HG03196 (cell line): ENCODE measurements around the gene PDRG1.
A peak's percentile ranks its signal among the peaks of the same experiment; 100 is the strongest.

Experiments
- ATAC-seq: cut with Tn5 transposase; IDR thresholded peaks from one replicate; pipeline ENCODE4 v1.9.1; 2021; ENCODE audit not compliant: unreplicated experiment

The PDRG1 gene

DNA sequence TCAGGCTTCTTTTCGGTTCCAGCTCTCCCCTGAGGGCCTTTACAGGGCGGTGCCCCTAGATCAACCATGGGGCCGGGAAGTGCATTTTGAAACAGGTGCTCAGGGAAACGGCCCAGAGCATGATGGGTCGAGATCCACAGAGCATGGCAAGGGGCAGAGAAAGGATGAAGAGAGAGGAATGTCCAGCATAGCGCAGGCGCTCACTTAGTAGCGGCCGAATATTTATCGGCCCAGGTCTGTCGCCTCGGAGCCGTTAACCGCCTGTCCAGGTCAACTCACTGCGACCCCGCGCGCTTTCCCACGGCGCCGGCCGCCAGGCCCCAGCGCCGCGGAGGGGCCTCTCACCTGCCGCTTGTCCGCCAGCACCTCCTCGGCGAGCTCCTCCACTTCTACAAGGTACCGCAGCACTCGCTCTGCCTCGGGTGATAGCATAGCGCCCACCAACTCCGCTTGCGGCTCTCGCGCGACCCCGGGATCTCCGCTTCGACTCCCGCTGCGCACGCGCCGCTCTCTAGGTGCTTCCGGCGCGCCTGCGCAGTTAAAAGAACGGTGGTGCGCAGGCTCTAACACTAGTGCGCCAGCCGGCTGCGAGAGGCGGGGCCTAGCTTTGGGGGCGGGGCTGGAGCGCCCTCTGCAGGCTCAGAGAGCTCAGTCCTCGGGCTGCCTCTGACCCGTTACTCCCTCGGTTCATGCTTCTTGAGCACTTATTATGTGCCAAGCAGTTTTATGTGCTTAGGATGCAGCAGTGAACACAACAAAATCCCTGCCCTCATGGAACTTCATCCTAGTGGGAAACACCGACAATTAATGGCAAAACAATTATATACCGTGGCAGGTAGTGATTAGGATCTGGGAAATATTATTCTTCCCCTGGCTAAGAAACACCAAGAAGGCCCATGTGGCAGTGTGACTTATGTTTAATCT, at the start of gene PDRG1:
PDRG1 (minus strand) TSS at position 517 of the 924 bp plus-strand sequence; CDS start at position 432, 85 bp downstream.
- peak; percentile 87 for ATAC-seq

DNA sequence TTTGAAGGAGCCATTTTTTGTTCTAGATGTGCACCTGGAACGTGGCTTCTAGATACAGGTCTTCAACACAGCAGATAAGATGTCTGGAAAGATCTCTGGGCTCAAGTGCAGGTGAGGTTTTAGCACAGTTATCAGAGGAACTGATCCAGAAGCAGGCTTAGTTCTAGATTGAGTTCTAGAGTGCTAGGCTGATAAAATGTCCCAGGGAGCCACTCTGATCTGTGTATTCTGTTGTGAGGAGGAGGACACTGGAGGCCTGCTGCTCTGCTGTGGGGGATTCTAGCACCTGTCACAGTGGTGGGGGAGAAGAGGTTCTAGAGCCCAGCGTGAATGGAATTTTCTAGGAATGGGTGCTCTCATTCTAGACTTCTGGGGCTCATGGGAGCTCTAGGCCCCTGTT, 46.4 kb upstream of the PDRG1 start:
- ATAC-seq, result no peak

DNA sequence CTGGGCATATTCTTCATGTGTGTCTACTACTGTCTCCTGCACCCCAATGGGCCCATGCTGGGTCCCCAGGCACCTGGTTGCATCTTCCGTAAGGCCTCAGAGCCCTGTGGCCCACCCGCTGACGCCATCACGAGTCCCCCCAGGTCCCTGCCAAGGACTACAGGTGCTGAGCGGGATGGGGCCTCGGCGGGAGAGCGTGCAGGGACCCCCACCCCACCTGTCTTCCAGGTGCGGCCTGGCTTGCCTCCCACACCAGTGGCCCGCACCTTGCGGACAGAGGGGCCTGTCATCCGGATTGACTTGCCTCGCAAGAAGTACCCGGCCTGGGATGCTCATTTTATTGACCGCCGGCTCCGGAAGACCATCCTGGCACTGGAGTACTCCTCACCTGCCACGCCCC, 45.1 kb upstream of the PDRG1 start:
- no peak for ATAC-seq

DNA sequence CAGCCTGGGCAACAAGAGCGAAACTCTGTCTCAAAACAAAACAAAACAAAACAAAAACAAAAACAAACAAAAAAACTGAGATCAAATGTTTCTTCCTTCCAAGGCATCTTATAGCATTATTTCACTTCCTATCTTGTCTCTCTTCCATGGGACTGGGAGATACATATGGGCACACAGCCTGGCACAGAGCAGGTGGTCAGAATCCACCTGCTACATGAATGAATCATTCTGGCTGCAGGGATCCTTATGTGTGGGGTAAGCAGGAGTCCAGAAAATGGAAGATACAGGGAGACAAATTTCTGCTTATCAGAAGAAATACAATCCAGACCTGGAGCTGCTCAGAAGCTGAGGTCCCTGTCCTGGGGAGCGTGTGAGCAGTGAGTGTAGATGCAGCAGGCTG, 40.2 kb upstream of the PDRG1 start:
- no peak for ATAC-seq

DNA sequence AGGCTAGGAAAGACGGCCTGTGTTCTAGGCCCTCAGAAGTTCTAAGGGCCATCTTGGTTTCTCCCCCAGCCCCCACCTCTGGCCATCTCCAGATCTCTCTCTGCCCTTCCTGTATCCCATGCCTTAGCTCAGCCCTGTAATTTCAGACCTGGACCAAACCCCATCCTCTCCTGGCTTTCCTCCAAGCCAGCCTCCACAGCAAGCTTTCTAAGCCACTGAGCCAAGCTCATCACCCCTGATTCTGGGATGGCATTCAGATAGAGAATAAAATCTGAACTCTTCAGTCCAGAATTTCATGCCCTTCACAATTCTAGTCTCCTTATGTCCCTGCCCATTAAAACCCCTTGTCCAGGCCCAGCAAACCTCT, 39.5 kb upstream of the PDRG1 start:
- ATAC-seq, result no peak

DNA sequence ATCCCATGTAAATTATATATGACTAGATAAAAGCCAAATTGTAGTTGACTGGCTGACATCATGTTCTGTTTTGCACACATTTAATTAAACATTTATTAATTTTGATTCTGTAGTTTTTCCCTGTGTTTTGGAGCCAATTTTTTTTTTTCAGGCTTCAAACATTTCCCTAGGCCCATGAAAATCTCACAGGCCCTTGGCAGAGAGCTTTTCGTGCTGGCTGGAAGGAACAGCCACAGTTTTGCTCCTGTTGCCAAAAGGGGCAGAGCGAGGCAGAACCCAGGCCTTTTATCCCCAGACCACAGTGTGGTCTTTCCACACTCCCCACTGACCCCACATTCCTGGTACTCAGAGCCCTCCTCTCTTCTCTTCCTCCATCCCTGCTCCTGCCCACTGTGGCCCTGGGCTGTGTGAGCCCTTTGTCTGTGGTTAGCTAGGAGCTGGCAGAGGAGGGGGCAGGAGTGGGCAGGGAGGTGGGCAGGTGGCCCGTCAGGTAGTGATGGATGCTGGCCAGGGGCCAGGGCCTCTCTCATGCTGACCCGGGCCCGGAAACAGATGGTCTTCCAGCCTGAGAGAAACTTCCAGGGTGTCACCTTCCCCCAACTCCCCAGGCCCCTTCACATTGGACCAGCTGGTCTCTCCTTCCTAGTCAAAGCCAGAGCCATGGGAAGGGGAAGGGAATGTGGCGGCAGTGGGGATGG, 38.9 kb upstream of the PDRG1 start:
- no peak for ATAC-seq

DNA sequence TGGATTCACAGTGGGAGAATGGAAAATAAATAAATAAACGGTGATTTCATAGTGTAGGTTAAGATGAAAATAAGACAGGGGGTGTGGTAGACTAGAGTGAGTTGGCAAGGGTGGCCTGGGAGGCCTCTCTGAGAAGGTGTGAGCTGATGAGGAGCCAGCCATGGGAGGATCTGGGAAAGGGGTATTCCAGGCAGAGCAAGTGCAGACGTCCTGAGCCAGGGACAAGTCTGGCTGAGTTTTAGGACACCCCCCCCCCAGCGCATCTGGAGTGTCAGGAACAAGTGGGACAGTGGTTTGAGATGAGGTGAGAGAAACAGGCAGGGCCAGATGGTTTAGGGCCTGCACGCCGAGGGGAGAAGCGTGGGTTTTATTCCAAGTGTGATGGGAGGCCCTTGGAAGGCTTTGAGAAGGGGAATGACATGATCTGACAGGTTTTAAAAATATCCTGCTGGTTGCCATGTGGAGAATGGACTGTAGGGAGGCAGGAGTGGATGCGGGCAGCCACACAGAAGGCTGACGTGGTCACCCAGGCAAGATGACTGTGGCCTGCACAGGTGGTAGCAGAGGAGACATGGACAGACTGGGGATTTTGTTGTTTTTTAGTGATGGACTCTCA, 37.3 kb upstream of the PDRG1 start:
- ATAC-seq, result no peak

DNA sequence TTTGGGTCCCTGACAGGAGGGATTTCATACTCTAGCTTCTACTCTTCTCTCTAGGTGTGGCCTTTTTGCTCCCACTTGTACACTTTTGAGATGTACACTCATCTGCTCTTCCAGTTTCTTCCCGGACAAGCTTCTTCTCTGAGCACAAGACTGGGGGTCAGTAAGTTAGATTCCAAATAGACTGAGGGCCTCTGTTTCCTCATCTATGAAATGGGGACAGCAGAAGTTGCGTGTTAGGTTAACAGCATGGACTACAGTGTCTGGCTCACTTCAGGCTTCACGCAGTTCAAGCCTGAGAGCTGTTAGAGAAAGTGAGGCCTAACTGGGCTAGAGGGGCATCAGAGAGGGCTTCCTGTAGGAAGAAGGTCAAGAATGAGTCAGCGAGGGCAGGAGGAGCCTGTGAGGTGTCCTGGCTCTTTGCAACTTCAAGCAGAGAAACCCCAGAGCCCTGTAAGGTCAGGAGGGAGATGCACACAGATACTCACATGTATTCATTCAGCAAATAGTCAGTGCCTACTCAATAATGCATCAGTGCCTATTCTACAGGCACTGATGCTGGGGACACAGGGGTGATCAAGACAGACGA, 36.7 kb upstream of the PDRG1 start:
- ATAC-seq, result no peak

DNA sequence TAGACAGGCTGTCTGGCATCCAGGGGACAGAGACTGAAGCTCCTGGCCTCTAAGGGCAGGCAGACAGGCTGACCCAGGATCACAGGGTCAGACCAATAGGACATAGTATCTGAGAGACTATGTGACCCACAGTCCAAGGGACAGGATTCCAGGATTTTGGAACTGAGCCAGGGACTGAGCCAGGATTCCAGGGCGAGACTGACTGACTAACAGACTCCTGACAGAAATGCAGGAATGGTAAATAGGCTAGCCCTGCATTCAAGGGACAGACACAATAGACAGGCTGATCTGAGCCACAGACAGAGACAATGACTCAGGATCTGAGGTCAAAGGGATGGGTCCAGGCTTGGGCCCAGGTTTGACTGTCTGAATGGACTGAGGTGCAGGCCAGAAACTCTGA, 35.9 kb upstream of the PDRG1 start:
- no peak for ATAC-seq

DNA sequence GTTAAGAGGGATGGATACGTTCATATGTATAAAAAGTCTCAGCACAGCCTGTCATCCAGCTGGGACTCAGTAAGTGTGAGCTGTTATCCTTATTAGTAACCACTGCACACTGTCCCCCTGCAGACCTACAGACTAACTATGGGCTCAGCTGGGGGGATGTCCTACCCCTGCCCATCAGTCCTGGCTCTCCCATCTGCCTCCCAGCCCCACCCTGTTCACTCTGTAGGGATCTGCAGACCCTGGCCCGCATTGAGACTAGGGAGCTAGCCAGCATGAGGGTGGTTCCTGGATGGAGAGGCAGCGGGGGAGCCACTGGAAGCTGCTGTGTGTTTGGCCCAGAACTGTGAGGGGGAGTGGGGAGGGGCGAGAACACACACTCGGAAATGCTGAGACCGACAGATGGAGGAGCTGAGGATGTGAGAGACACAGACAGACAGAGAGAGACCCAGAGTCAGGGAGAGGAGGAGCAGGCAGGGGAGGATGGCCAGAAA, 33.2 kb upstream of the PDRG1 start:
- ATAC-seq, result no peak

DNA sequence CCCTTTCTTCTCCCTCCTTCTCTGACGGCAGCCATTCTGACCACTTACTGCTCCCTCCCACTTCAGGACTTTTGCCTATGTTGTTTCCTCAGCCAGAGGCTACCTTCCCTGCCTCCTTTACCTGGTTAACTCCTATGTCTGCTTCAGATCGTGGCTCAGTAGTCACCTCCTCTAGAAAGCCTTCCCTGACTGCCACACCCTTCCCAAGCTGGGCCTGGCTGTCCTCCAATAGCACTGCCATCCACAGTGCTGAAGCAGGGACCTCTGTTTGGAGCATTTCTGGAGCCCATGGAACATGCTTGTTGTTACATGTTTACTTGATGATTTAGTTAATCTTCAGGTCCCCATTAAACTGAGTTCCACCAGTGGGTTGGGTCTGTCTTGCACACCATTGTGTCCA, 29.9 kb upstream of the PDRG1 start:
- no peak for ATAC-seq

DNA sequence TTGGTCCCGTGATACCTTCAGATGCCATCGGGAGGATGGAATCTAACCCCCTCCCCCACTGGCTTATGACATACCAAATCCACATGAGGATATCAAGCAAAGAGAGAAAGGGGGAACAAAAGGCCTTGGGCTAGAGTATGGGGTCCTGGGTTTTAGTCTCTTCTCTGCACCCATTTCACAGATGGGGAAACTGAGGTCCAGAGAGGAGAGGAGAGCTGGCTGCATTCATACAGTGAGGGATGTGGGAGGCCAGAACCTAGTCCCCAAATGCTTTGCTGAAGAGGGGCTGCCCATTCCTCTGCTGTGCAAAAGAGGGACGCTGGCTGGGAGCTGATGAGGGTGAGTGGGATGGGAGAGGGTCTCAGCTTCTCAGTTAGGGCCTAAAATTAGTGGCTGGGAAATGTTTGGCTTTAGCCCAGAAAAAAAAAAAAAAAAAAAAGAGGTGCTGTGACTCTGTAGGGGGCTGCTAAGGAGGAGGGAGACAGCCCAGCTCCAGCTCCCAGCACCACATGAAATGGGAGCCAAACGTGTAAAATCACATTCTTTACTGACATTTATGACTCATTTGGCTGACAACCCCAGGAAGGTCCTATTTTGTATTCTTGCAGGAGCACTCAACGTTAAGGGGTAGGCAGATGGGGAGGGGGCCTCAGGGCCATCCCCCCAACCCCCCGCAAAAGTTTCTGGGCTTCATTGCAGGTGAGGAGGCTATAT, 28.0 kb upstream of the PDRG1 start:
- no peak for ATAC-seq

DNA sequence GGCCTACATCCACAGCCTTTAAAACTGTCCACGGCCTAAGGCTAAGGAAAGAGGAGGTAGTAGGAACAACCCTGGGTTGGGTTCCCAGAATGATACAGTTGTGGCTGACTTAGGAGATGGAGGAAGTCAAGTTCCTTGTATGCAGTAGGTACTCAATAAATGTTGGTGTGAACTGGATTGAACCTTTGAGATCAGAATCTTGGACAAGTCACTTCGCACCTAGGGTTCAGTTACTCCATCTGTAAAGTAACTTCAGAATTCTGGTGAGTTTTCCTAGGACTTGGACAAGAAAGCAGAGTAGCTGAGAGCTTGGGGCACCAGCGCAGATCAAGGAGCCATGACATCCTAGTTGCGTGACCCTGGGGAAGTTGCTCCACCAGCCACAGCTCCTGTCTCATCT, 25.2 kb upstream of the PDRG1 start:
- ATAC-seq, result no peak

DNA sequence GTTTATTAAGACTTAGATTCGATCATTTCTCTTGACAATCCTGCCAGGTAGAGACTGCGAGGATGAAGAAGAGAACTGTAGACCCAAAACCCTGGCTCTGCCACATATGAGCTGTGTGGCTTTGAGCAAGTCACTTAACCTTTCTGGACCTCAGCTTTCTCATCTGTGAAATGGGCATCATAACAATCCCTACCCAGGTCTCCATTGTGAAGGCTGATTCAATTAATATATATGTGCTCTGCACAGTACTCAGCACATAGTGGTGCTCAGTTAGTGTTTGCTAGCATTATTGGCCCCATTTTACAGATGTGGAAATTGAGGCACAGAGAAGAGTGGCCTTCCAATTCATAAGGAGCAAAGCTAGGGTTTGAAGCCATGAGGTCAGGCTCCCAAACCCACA, 24.0 kb upstream of the PDRG1 start:
- ATAC-seq, result no peak

DNA sequence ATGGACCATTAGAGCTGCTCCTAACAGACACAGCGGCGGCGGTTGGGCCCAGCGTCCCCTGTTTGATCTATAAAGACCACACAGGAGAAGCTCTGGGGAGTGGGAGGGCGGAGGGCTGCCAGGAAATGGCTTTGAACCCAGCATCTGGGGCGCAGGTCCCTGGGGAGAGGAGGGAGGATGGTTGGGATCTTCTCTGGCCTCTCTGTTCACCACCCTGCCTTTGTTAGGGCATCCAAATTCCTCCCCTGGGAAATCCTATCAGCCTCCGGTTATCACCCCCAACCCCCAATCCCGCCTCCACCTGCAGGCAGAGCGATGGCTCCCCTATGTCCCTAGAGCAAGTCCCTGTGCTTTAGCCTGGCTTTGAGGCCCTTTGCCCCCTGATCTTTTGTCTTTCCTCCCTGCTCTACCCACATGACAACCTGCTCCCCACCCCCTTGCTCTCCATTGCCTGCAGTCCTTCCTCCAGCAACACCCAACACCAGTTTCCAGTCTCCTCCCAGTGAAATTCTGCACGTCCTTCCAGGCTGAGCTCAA, 23.2 kb upstream of the PDRG1 start:
- no peak for ATAC-seq

DNA sequence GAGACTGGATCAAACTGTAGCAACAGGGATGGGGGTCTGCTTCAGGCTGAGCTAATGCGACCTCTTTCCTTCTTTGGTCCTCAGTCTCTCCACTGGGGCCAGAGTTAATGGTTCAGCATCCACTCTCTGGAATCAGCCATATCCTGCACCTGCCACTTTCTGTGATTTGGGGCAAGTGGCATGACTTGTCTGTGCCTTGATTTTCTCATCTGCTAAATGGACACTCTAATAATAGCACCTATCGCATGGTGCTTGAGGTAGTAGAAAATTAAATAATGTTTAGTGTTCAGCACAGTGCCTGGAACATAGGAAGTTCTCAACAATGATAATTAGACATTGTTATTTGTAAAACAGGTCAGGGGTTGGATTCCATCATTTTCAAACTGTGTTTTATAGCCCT, 22.4 kb upstream of the PDRG1 start:
- no peak for ATAC-seq

DNA sequence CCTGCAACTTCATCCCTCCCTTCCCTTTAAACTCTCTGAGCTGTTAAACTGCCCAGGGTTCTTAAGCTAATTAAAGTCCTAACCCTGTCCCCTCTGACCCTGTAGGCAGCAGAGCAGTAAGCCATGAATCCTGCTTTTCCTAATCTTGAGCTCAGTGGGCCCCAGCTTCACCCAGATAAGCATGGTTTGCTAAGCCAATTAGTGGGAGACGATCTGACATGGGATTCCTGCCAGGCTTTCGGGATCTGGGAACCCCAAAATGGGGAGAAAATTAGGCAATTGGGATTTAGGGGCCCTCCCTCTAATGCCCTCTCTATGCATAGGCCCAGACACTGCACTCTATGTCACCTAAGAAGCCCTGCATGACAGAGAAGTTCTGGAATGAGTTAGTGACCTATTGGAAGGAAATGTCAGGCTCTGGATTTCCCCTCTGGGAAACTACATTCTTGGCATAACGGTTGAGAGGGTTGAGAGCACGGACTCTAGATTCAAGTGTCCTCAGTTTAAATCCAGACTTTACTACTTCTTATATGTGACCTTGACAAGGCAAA, 20.7 kb upstream of the PDRG1 start:
- ATAC-seq, result no peak

DNA sequence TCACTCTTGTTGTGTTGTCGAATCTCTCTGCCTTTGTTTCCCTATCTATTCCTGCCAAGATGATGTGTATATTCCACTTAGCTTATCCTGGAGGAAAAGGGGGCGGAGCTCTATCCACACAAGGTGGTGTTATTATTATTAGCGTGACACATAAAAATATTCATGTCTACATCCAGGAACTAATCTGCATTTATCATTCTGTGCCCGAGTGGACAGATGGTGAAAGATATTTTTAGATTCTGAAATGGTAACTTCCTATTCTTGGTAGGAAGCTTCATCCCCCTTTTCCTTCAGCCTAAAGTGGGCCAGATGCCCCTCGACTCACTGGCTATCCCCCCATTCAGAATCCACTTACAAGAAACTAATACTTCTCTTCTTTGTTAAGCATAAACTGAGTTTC, 18.1 kb upstream of the PDRG1 start:
- no peak for ATAC-seq

DNA sequence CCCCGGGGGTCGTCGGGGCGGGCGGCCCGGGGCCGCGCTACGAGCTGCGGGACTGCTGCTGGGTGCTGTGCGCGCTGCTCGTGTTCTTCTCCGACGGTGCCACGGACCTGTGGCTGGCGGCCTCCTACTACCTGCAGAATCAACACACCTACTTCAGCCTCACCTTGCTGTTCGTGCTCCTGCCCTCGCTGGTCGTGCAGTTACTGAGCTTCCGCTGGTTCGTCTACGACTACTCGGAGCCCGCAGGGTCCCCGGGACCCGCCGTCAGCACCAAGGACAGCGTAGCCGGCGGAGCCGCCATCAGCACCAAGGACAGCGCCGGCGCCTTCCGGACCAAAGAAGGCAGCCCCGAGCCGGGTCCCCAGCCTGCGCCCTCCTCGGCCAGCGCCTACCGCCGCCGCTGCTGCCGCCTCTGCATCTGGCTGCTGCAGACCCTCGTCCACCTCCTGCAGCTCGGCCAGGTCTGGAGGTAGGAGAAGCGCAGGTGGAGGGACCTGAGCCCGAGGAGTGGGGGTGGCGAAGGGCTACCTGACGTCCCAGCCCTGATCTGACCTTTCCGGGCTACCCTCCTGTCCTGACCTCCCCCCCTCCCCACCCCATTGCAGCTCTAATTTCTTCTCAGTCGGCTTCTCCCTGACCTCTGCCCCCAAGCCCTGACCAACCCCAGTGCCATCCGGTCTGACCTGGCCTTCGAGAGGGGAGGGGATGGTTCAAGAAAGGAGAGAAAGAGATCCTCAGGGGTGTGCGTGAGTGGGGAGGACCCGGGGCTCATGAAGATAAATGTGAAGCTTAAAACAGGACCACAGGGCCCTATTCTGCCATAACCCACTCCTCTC, 16.7 kb upstream of the PDRG1 start:
- ATAC-seq, result no peak
